Measurements from ENCODE around the gene TMED4. TPM values are rescaled to one million over a fixed set of nuclear protein-coding genes. Genes with fewer than 3 reads are reported as not detected.

TMED4 gene
- total and polyA plus RNA-seq, 2 of the 13 experiments (the other 11 are each of a cell fraction or from before 2014, with no cell fraction given), result 81.4 to 109 TPM

DNA sequence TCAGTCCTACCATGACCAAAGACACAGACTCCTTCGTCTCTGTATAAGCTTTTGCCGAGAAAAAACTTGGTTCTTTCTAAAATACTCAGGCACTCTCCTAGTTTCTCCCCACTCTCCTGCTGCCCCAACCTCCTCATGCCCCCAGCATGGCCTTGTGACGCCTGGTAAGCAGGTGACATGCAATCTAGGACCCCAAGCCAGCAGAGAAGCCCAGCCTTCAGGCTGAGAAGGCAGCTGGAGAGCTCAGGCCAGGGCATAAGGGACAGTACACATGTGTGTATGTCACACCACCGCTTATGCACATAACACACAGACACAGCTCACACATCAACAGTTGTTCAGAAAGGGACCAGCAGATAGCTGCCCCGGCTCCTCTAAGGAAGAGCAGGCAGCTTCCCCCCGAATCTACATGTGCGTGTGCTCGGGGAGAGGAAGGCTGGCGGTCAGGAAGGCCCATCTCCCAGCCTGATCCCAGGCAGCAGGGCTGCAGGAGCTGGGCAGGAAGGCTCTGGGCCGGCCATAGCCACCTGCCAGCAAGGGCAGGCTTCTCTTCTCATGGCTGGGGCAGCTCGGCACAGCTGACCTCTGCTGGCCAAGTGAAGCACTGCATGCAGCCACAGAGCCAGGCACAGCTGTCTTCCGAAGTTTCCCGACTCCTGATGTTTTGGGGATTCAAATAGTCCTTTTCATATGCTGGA is 16.8 kb downstream of the TMED4 start (continued):
- TF ChIP-seq, protein P1, sequence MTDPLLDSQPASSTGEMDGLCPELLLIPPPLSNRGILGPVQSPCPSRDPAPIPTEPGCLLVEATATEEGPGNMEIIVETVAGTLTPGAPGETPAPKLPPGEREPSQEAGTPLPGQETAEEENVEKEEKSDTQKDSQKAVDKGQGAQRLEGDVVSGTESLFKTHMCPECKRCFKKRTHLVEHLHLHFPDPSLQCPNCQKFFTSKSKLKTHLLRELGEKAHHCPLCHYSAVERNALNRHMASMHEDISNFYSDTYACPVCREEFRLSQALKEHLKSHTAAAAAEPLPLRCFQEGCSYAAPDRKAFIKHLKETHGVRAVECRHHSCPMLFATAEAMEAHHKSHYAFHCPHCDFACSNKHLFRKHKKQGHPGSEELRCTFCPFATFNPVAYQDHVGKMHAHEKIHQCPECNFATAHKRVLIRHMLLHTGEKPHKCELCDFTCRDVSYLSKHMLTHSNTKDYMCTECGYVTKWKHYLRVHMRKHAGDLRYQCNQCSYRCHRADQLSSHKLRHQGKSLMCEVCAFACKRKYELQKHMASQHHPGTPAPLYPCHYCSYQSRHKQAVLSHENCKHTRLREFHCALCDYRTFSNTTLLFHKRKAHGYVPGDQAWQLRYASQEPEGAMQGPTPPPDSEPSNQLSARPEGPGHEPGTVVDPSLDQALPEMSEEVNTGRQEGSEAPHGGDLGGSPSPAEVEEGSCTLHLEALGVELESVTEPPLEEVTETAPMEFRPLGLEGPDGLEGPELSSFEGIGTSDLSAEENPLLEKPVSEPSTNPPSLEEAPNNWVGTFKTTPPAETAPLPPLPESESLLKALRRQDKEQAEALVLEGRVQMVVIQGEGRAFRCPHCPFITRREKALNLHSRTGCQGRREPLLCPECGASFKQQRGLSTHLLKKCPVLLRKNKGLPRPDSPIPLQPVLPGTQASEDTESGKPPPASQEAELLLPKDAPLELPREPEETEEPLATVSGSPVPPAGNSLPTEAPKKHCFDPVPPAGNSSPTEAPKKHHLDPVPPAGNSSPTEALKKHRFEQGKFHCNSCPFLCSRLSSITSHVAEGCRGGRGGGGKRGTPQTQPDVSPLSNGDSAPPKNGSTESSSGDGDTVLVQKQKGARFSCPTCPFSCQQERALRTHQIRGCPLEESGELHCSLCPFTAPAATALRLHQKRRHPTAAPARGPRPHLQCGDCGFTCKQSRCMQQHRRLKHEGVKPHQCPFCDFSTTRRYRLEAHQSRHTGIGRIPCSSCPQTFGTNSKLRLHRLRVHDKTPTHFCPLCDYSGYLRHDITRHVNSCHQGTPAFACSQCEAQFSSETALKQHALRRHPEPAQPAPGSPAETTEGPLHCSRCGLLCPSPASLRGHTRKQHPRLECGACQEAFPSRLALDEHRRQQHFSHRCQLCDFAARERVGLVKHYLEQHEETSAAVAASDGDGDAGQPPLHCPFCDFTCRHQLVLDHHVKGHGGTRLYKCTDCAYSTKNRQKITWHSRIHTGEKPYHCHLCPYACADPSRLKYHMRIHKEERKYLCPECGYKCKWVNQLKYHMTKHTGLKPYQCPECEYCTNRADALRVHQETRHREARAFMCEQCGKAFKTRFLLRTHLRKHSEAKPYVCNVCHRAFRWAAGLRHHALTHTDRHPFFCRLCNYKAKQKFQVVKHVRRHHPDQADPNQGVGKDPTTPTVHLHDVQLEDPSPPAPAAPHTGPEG (CRISPR knock-in tag; IDR thresholded peaks at IDR 0.05), result 0 out of 2 replicates have a peak, but pooled peaks have one; percentile 48
- 0 out of 2 replicates have a peak, but pooled peaks have one; percentile 29 for TF ChIP-seq ZSCAN21 (CRISPR knock-in tag; IDR thresholded peaks at IDR 0.05; ENCODE audit: borderline replicate concordance)
- no peak for TF ChIP-seq ARNTL (CRISPR knock-in tag; IDR thresholded peaks at IDR 0.05)
- TF ChIP-seq, protein P2, sequence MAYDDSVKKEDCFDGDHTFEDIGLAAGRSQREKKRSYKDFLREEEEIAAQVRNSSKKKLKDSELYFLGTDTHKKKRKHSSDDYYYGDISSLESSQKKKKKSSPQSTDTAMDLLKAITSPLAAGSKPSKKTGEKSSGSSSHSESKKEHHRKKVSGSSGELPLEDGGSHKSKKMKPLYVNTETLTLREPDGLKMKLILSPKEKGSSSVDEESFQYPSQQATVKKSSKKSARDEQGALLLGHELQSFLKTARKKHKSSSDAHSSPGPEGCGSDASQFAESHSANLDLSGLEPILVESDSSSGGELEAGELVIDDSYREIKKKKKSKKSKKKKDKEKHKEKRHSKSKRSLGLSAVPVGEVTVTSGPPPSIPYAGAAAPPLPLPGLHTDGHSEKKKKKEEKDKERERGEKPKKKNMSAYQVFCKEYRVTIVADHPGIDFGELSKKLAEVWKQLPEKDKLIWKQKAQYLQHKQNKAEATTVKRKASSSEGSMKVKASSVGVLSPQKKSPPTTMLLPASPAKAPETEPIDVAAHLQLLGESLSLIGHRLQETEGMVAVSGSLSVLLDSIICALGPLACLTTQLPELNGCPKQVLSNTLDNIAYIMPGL (CRISPR knock-in tag; IDR thresholded peaks at IDR 0.05; ENCODE audit: borderline replicate concordance in 1 of 2, low read depth in 1 of 2), result 0 out of 4 replicates have a peak, but pooled peaks of 1 of the 2 experiments have one; percentile 31
- TF ChIP-seq ZNF816 (CRISPR knock-in tag; IDR thresholded peaks at IDR 0.05; ENCODE audit: borderline replicate concordance), result no peak
- TF ChIP-seq MYC (CRISPR knock-in tag; IDR thresholded peaks at IDR 0.05; ENCODE audit: borderline replicate concordance), result peak; percentile 49; the same call in 1 of the 2 replicates
- no peak for TF ChIP-seq ZNF264 (CRISPR knock-in tag; IDR thresholded peaks at IDR 0.05)
- TF ChIP-seq ZNF225 (CRISPR knock-in tag; IDR thresholded peaks at IDR 0.05), result no peak; the same call in 1 of the 2 replicates
- TF ChIP-seq SOX13 (IDR thresholded peaks at IDR 0.05), result no peak
- TF ChIP-seq SOX13 (CRISPR knock-in tag; conservative IDR thresholded peaks at IDR 0.05 in 1 of 2, IDR thresholded peaks at IDR 0.05 in 1 of 2), result no peak
- no peak for TF ChIP-seq MED8 (CRISPR knock-in tag; IDR thresholded peaks at IDR 0.05; ENCODE audit: insufficient replicate concordance)
- TF ChIP-seq, protein P3, sequence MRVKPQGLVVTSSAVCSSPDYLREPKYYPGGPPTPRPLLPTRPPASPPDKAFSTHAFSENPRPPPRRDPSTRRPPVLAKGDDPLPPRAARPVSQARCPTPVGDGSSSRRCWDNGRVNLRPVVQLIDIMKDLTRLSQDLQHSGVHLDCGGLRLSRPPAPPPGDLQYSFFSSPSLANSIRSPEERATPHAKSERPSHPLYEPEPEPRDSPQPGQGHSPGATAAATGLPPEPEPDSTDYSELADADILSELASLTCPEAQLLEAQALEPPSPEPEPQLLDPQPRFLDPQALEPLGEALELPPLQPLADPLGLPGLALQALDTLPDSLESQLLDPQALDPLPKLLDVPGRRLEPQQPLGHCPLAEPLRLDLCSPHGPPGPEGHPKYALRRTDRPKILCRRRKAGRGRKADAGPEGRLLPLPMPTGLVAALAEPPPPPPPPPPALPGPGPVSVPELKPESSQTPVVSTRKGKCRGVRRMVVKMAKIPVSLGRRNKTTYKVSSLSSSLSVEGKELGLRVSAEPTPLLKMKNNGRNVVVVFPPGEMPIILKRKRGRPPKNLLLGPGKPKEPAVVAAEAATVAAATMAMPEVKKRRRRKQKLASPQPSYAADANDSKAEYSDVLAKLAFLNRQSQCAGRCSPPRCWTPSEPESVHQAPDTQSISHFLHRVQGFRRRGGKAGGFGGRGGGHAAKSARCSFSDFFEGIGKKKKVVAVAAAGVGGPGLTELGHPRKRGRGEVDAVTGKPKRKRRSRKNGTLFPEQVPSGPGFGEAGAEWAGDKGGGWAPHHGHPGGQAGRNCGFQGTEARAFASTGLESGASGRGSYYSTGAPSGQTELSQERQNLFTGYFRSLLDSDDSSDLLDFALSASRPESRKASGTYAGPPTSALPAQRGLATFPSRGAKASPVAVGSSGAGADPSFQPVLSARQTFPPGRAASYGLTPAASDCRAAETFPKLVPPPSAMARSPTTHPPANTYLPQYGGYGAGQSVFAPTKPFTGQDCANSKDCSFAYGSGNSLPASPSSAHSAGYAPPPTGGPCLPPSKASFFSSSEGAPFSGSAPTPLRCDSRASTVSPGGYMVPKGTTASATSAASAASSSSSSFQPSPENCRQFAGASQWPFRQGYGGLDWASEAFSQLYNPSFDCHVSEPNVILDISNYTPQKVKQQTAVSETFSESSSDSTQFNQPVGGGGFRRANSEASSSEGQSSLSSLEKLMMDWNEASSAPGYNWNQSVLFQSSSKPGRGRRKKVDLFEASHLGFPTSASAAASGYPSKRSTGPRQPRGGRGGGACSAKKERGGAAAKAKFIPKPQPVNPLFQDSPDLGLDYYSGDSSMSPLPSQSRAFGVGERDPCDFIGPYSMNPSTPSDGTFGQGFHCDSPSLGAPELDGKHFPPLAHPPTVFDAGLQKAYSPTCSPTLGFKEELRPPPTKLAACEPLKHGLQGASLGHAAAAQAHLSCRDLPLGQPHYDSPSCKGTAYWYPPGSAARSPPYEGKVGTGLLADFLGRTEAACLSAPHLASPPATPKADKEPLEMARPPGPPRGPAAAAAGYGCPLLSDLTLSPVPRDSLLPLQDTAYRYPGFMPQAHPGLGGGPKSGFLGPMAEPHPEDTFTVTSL (CRISPR knock-in tag; IDR thresholded peaks at IDR 0.05; ENCODE audit: borderline replicate concordance), result no peak
- TF ChIP-seq ZNF557 (CRISPR knock-in tag; IDR thresholded peaks at IDR 0.05), result no peak
- TF ChIP-seq PITX1 (CRISPR knock-in tag; IDR thresholded peaks at IDR 0.05), result no peak
